IPS-18a (cell line): ENCODE data around the gene PTGR3.

Source experiments
- H3K27ac ChIP-seq: one replicate; pipeline ENCODE4 v1.5.1; 2013; ENCODE audit warnings: low read length
- H3K27me3 ChIP-seq: one replicate; pipeline ENCODE4 v1.6.1; 2013; ENCODE audit warnings: mild to moderate bottlenecking, low read length; ENCODE audit not compliant: control insufficient read depth, insufficient read depth
- H3K36me3 ChIP-seq: one replicate; pipeline ENCODE4 v1.6.1; 2013; ENCODE audit warnings: low read depth, low read length; ENCODE audit not compliant: control insufficient read depth
- H3K4me1 ChIP-seq: one replicate; pipeline ENCODE4 v1.6.1; 2013; ENCODE audit warnings: low read depth, low read length; ENCODE audit not compliant: control insufficient read depth
- H3K4me3 ChIP-seq: one replicate; pipeline ENCODE4 v1.5.1; 2013; ENCODE audit warnings: low read length
- H3K9ac ChIP-seq: one replicate; pipeline ENCODE4 v1.6.1; 2013; ENCODE audit warnings: mild to moderate bottlenecking, low read length, moderate library complexity
- H3K9me3 ChIP-seq: one replicate; pipeline ENCODE4 v1.6.1; 2013; ENCODE audit warnings: low read depth, low read length; ENCODE audit not compliant: control insufficient read depth

The PTGR3 gene

DNA sequence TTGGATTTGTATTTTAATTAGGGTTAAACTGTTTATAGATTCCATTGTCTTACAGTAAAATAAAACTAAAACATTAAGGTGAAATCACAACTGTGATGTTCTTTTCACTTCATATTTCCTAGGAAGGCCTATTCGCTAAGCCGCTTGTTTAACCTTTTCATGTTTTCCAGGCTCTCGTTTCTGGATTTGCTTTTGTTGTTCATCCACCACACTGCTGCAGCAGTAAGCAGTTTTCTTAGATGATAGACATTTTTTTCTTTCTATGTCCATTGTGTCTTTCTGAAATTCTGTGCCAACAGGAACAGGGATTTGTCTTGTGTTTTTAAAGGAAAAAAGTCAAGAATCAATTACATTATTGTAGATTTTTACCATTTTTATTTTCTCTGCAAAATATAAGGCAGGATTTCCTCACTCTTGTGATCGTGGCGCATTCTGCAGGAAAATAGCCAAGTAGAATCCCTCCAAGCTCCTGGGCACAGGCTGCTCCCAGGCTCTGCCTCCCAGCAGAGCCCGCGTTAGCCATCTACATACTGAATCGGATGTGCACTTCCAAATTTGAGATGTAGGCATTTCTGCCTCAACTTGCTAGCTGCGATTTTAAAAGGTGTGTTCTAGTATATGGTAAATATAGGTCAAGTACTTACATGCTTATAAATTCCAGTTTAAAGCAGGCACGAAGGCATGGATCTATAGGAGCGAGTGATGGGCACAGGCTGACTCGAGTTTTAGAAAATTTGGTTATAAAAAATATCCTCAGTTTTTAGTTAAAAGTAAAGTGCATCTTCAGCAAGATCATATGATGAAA lies 11.8 kb upstream of the PTGR3 start:
- H3K9ac ChIP-seq: no peak overlapping the region
- no peaks in the 10 kb centered on the region for H3K36me3 ChIP-seq
- H3K4me1 ChIP-seq: no peaks in the 10 kb centered on the region
- H3K9me3 ChIP-seq: no peaks in the 10 kb centered on the region
- H3K4me3 ChIP-seq: no peak overlapping the region
- no peak overlapping the region for H3K27ac ChIP-seq
- H3K27me3 ChIP-seq: no peaks in the 10 kb centered on the region

DNA sequence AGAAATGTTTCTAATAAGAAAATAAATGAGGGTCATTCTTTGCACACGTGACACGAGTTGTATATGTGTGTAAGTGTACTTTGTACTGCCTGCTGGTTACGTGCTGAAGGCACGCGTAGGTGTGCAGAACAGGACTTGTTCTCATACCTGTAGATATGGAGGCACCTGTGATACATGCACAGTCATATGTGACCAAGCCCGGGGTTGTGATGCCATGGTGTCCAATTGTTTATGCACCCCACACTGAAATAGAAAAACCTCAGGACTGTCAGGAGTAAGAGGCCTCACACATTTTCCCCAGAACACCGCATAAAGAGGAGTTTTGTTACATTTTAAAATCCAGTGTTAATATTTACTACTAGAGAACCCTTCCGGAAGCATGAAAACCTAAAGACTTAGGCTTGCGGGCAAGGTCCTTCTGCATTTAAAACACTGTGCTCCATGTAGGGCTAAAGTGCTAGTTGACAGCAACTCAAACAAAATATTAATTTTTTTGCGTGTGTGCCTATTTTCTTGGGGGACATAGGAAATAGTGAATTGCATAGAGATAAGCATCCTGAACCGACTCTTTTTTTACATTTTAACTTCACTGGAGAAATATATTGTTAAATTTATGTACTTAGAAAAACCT lies 10.9 kb upstream of the PTGR3 start:
- Histone ChIP-seq H3K27me3 (peaks cover 1% of the 10 kb centered on the region), H3K4me3 (no peak overlapping the region), H3K27ac (no peak overlapping the region), H3K9ac (no peak overlapping the region), H3K36me3 (no peaks in the 10 kb centered on the region), H3K4me1 (no peaks in the 10 kb centered on the region), H3K9me3 (no peaks in the 10 kb centered on the region)

GRCh38 chr18:75218065-75218923 lies 9.4 kb upstream of the PTGR3 start:
- H3K27ac ChIP-seq: no peak overlapping the region
- no peaks in the 10 kb centered on the region for H3K4me1 ChIP-seq
- H3K36me3 ChIP-seq: no peaks in the 10 kb centered on the region
- peaks cover 17% of the 10 kb centered on the region for H3K27me3 ChIP-seq
- no peaks in the 10 kb centered on the region for H3K9me3 ChIP-seq
- no peak overlapping the region for H3K9ac ChIP-seq
- no peak overlapping the region for H3K4me3 ChIP-seq

- H3K27ac ChIP-seq: no peak overlapping the region
- H3K9ac ChIP-seq: no peak overlapping the region
- H3K27me3 ChIP-seq: peaks cover 29% of the 10 kb centered on the region
- peaks cover 8% of the 10 kb centered on the region for H3K4me1 ChIP-seq
- H3K4me3 ChIP-seq: no peak overlapping the region
- no peaks in the 10 kb centered on the region for H3K9me3 ChIP-seq
- no peaks in the 10 kb centered on the region for H3K36me3 ChIP-seq
Measured at GRCh38 chr18:75216911-75217689, 8.2 kb upstream of the PTGR3 start.

DNA sequence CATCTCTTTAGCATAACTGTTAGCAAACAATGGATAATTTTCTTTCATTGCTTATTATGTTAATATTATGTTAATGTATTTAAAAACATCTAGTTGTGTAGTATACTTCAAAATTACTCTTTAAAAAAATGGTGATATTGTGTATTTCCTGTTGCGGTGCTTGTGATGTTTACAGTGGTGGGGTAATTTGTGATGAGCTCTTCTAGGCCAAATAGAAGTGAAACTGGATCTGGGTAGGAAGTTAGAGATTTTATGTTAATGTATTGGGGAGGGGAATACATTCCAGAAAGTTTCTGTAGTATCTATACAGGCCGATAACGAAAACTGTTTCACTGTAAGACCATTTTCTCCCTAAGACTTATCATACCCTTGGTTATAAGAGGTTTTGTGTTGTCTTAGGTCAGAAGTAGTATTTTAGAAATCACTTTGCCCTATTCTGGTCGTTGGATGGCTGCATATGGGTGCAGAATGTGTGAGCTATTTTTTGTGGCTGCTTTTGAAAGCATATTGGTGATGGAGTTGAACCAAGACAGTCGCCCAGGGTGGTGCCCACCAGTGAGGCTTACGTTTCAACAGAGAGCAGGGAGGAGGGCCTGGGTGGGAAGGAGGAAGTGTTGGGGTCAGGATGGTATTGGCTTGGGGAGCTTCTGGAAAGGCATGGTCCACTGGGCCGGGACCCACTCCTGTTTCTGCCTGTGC lies 7.4 kb upstream of the PTGR3 start:
- Histone ChIP-seq H3K27me3 (peaks cover 33% of the 10 kb centered on the region), H3K4me3 (no peak overlapping the region), H3K9me3 (no peaks in the 10 kb centered on the region), H3K9ac (no peak overlapping the region), H3K36me3 (no peaks in the 10 kb centered on the region), H3K27ac (no peak overlapping the region), H3K4me1 (peaks cover 8% of the 10 kb centered on the region)

GRCh38 chr18:75215663-75216062 lies 6.7 kb upstream of the PTGR3 start:
- H3K9me3 ChIP-seq: no peaks in the 10 kb centered on the region
- H3K4me3 ChIP-seq: no peak overlapping the region
- peaks cover 8% of the 10 kb centered on the region for H3K4me1 ChIP-seq
- H3K9ac ChIP-seq: no peak overlapping the region
- H3K27ac ChIP-seq: no peak overlapping the region
- H3K36me3 ChIP-seq: no peaks in the 10 kb centered on the region
- H3K27me3 ChIP-seq: peaks cover 39% of the 10 kb centered on the region

DNA sequence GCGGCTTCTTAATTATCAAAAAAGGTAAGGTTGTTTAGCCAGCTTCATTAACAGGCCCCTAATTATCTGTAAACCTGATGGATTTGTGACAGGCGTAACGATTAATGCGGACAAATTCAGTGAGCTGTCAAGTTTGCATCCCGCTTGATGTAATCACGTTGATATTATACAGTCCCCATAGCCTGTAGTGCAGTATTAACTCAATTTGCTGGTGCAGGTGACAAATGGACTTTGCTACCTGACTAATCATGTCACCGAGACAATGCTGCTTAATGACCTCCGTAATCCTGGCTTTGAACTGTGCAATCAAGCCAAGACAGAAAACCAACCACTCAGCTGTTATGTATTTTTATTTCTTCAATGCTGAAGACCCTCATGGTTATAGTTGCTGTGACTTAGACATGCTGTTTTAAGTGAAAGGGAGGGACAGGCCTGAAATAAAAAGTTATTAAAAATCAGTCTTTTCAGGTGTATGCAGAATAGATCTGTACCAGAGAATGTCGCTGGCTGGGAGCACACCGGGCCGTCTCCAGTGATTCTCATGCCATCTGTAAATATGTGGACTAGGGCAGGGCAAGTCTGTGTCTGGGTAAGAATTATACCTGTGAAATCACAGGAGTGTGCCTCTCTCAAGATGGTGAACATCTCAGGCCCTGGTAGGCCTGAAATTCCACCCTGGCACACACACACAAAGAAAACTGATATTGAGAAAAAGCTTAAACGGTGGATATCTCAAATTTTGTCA lies 6.0 kb upstream of the PTGR3 start:
- no peak overlapping the region for H3K27ac ChIP-seq
- H3K4me1 ChIP-seq: peaks cover 12% of the 10 kb centered on the region

GRCh38 chr18:75214332-75214690 lies 5.4 kb upstream of the PTGR3 start:
- H3K4me1 ChIP-seq: peaks cover 12% of the 10 kb centered on the region
- H3K27ac ChIP-seq: no peak overlapping the region
- no peak overlapping the region for H3K4me3 ChIP-seq
- H3K27me3 ChIP-seq: peaks cover 52% of the 10 kb centered on the region
- no peak overlapping the region for H3K9ac ChIP-seq
- H3K36me3 ChIP-seq: no peaks in the 10 kb centered on the region
- H3K9me3 ChIP-seq: no peaks in the 10 kb centered on the region

More for the DNA sequence above, 6.0 kb upstream of the PTGR3 start:
- peaks cover 47% of the 10 kb centered on the region for H3K27me3 ChIP-seq
- H3K36me3 ChIP-seq: no peaks in the 10 kb centered on the region
- H3K4me3 ChIP-seq: no peak overlapping the region
- H3K9me3 ChIP-seq: no peaks in the 10 kb centered on the region
- no peak overlapping the region for H3K9ac ChIP-seq

GRCh38 chr18:75213611-75214331 lies 4.8 kb upstream of the PTGR3 start:
- H3K27me3 ChIP-seq: peaks cover 52% of the 10 kb centered on the region
- peaks cover 12% of the 10 kb centered on the region for H3K4me1 ChIP-seq
- H3K9me3 ChIP-seq: no peaks in the 10 kb centered on the region
- no peak overlapping the region for H3K4me3 ChIP-seq
- no peak overlapping the region for H3K27ac ChIP-seq
- H3K9ac ChIP-seq: no peak overlapping the region
- no peaks in the 10 kb centered on the region for H3K36me3 ChIP-seq

GRCh38 chr18:75212751-75213090 lies 3.8 kb upstream of the PTGR3 start:
- Histone ChIP-seq H3K4me3 (peak overlapping the region; percentile 47), H3K9me3 (no peaks in the 10 kb centered on the region), H3K36me3 (no peaks in the 10 kb centered on the region), H3K27ac (no peak overlapping the region), H3K27me3 (peaks cover 59% of the 10 kb centered on the region), H3K4me1 (peaks cover 15% of the 10 kb centered on the region), H3K9ac (no peak overlapping the region)
